PC-3 (cell line): ENCODE measurements around the gene ST6GALNAC4. TPM values are rescaled to one million over a fixed set of nuclear protein-coding genes. Genes with fewer than 3 reads are reported as not detected.

Source experiments
- ATAC-seq: fragments of 200-7000 bp; cut with Tn5 transposase; 2 replicates; pipeline ENCODE4 v1.9.1; 2020; ENCODE audit warnings: mild to moderate bottlenecking, moderate library complexity
- BruUV-seq: library from RNA; stranded (reverse); fragments of 400-500 nt; replicated peaks from 2 replicates; lab custom pipeline; 2021; lab: Mats Ljungman, UMichigan
- CTCF ChIA-PET: fragments of 300-600 bp; sonication (Branson Sonifier 250); formaldehyde crosslinking; loops from one replicate; lab custom pipeline; 2022; ENCODE audit warnings: antibody characterized with exemption; lab: Charles Lee
- POLR2A ChIA-PET: fragments of 300-600 bp; sonication (Branson Sonifier 250); formaldehyde crosslinking; loops from one replicate; lab custom pipeline; 2022; ENCODE audit warnings: antibody characterized with exemption; ENCODE audit not compliant: unreplicated experiment; lab: Charles Lee
- DNase-seq: peaks from one replicate; pipeline ENCODE4 v3.0.0-alpha.2; 2015
- H2AFZ ChIP-seq: fragments of 300-600 bp; sonication (generic); 2 replicates; pipeline ENCODE4 v1.6.0; 2016; ENCODE audit warnings: antibody characterized with exemption, low read length
- H3F3A ChIP-seq: fragments of 300-600 bp; sonication (generic); one replicate; pipeline ENCODE4 v1.6.0; 2017; ENCODE audit warnings: antibody characterized with exemption, low read length, control low read depth, mild to moderate bottlenecking; ENCODE audit not compliant: unreplicated experiment
- H3K27ac ChIP-seq: fragments of 300-600 bp; sonication (generic); 2 replicates; pipeline ENCODE4 v1.5.1; 2016; ENCODE audit warnings: mild to moderate bottlenecking, low read length
- H3K27me3 ChIP-seq: fragments of 300-600 bp; sonication (generic); 2 replicates; pipeline ENCODE4 v1.6.1; 2016; ENCODE audit warnings: low read length, mixed read lengths
- H3K36me3 ChIP-seq: fragments of 300-600 bp; sonication (generic); 2 replicates; pipeline ENCODE4 v1.6.1; 2016; ENCODE audit warnings: low read depth, mixed run types, low read length, mixed read lengths
- H3K4me1 ChIP-seq: fragments of 300-600 bp; sonication (generic); 2 replicates; pipeline ENCODE4 v1.5.1; 2016; ENCODE audit warnings: low read length; ENCODE audit not compliant: insufficient read depth
- H3K4me2 ChIP-seq: fragments of 300-600 bp; sonication (generic); 2 replicates; pipeline ENCODE4 v1.6.0; 2016; ENCODE audit warnings: low read length
- H3K4me3 ChIP-seq: fragments of 300-600 bp; sonication (generic); 2 replicates; pipeline ENCODE4 v1.5.1; 2016; ENCODE audit warnings: mild to moderate bottlenecking, low read length, mixed read lengths
- H3K79me2 ChIP-seq: fragments of 300-600 bp; sonication (generic); 2 replicates; pipeline ENCODE4 v1.6.1; 2017; ENCODE audit warnings: low read length, mixed read lengths
- H3K9ac ChIP-seq: fragments of 300-600 bp; sonication (generic); 2 replicates; pipeline ENCODE4 v1.6.0; 2016; ENCODE audit warnings: mild to moderate bottlenecking, low read length
- H3K9me2 ChIP-seq: fragments of 300-600 bp; sonication (generic); replicated peaks from 2 replicates; pipeline ENCODE4 v1.6.1; 2016; ENCODE audit warnings: mixed run types, low read length, mixed read lengths
- H3K9me3 ChIP-seq: fragments of 300-600 bp; sonication (generic); 2 replicates; pipeline ENCODE4 v1.6.1; 2016; ENCODE audit warnings: low read length, mixed read lengths
- H4K20me1 ChIP-seq: fragments of 300-600 bp; sonication (generic); 2 replicates; pipeline ENCODE4 v1.6.1; 2016; ENCODE audit warnings: low read length, mixed read lengths
- EZH2 ChIP-seq: fragments of 300-600 bp; sonication (generic); IDR thresholded peaks from one replicate; pipeline ENCODE4 v1.6.1; 2017; ENCODE audit warnings: antibody characterized with exemption, mild to moderate bottlenecking, low read length; ENCODE audit not compliant: unreplicated experiment
- EZH2phosphoT487 ChIP-seq: fragments of 300-600 bp; sonication (generic); IDR thresholded peaks from 2 replicates; pipeline ENCODE4 v1.6.1; 2018; ENCODE audit warnings: mild to moderate bottlenecking, antibody characterized with exemption, low read length, borderline replicate concordance
- intact Hi-C: fragments of 100-400 bp; cut with micrococcal nuclease; formaldehyde crosslinking; loops from 2 replicates; pipeline ENCODE4 v1.9.0; 2023
- total RNA-seq: library from RNA; depleted of rRNA; stranded (reverse); fragments of >200 nt; gene quantifications from 2 replicates; pipeline ENCODE4 v1.2.3, GENCODE V29; 2014
- TF ChIP-seq, protein P1 (sequence below): fragments of 300-600 bp; sonication (generic); conservative IDR thresholded peaks from 2 replicates; pipeline ENCODE4 v1.5.1; 2017; ENCODE audit warnings: antibody characterized with exemption, low read depth, mild to moderate bottlenecking, low read length

Gene ST6GALNAC4
- total RNA-seq, 1 experiment from 2014 or later, result 26.9 TPM

DNA sequence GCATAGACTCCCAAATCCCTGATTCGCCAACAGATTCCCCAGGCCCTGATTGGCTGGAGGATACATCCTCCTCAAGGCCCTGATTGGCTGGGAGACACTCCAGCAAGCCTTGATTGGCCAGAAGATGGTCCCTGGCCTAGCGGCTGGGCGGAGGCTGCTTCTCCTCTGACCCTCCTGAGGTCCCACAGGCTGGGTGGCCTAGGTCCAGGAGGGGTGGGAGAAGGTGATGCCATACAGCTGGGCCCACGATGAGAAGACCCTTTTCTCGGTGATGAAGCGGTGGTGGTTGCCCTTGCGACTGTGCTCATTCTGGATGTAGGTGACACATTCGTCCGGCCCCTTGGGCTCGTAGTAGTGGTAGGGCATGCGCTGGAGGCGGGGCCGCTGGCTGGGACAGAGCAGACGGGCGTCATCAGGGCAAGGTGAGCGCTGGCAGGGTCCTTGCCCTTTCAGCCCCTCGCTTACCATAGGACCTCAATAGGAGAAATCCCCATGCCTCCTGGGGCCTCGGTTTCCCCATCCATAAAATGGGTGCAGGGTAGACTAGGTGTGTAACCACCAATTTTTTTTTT, 30.4 kb downstream of the ST6GALNAC4 start:
- ChIA-PET CTCF (no interaction called here), POLR2A (no interaction called here)
- H4K20me1 ChIP-seq, result no peaks in the 10 kb centered on the region
- DNase-seq (no peak), ATAC-seq (no peak)
- no peak overlapping the region for H2AFZ ChIP-seq
- no peaks in the 10 kb centered on the region for H3K4me1 ChIP-seq
- H3K9me3 ChIP-seq, result no peaks in the 10 kb centered on the region
- H3K4me3 ChIP-seq, result no peak overlapping the region
- no peaks in the 10 kb centered on the region for H3F3A ChIP-seq
- H3K4me2 ChIP-seq, result no peak overlapping the region
- H3K27me3 ChIP-seq, result no peaks in the 10 kb centered on the region
- H3K9ac ChIP-seq, result no peak overlapping the region
- no peaks in the 10 kb centered on the region for H3K9me2 ChIP-seq
- no peaks in the 10 kb centered on the region for H3K36me3 ChIP-seq
- H3K27ac ChIP-seq, result no peak overlapping the region
- H3K79me2 ChIP-seq, result no peaks in the 10 kb centered on the region
- no peak for TF ChIP-seq EZH2
- intact Hi-C loops, result no loop called here
- no TSS peak for BruUV-seq

- H3K79me2 ChIP-seq, result no peaks in the 10 kb centered on the region
- CTCF ChIA-PET, result no interaction called here
- H3K4me2 ChIP-seq, result no peak overlapping the region
- no peak overlapping the region for H3K9ac ChIP-seq
- H3K9me3 ChIP-seq, result no peaks in the 10 kb centered on the region
- no peaks in the 10 kb centered on the region for H3K27me3 ChIP-seq
- no peaks in the 10 kb centered on the region for H3F3A ChIP-seq
- no peak overlapping the region for H3K4me3 ChIP-seq
- no peaks in the 10 kb centered on the region for H4K20me1 ChIP-seq
- no TSS peak for BruUV-seq
- intact Hi-C loops, result no loop called here
- no peak overlapping the region for H3K27ac ChIP-seq
- POLR2A ChIA-PET, result no interaction called here
- no peaks in the 10 kb centered on the region for H3K4me1 ChIP-seq
- H3K9me2 ChIP-seq, result no peaks in the 10 kb centered on the region
- no peaks in the 10 kb centered on the region for H3K36me3 ChIP-seq
- H2AFZ ChIP-seq, result no peak overlapping the region
- ATAC-seq (no peak), DNase-seq (no peak)
- TF ChIP-seq EZH2phosphoT487, result no peak
- TF ChIP-seq, protein P1, sequence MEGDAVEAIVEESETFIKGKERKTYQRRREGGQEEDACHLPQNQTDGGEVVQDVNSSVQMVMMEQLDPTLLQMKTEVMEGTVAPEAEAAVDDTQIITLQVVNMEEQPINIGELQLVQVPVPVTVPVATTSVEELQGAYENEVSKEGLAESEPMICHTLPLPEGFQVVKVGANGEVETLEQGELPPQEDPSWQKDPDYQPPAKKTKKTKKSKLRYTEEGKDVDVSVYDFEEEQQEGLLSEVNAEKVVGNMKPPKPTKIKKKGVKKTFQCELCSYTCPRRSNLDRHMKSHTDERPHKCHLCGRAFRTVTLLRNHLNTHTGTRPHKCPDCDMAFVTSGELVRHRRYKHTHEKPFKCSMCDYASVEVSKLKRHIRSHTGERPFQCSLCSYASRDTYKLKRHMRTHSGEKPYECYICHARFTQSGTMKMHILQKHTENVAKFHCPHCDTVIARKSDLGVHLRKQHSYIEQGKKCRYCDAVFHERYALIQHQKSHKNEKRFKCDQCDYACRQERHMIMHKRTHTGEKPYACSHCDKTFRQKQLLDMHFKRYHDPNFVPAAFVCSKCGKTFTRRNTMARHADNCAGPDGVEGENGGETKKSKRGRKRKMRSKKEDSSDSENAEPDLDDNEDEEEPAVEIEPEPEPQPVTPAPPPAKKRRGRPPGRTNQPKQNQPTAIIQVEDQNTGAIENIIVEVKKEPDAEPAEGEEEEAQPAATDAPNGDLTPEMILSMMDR, result no peak
- no peak for TF ChIP-seq EZH2
Measured at GRCh38 chr9:127885508-127886281, 31.1 kb downstream of the ST6GALNAC4 start.

GRCh38 chr9:127884976-127885490, 31.8 kb downstream of the ST6GALNAC4 start:
- ChIA-PET CTCF (no interaction called here), POLR2A (no interaction called here)
- H3K9ac ChIP-seq, result no peak overlapping the region
- H3K4me1 ChIP-seq, result no peaks in the 10 kb centered on the region
- DNase-seq (no peak), ATAC-seq (no peak)
- no peaks in the 10 kb centered on the region for H3K36me3 ChIP-seq
- no peak overlapping the region for H3K4me2 ChIP-seq
- no peaks in the 10 kb centered on the region for H3K27me3 ChIP-seq
- intact Hi-C loops, result no loop called here
- H3K27ac ChIP-seq, result no peak overlapping the region
- H3K9me3 ChIP-seq, result no peaks in the 10 kb centered on the region
- H4K20me1 ChIP-seq, result no peaks in the 10 kb centered on the region
- no peak for TF ChIP-seq EZH2
- TF ChIP-seq EZH2phosphoT487, result no peak
- TF ChIP-seq, protein P1, result no peak
- no peak overlapping the region for H3K4me3 ChIP-seq
- BruUV-seq, result no TSS peak
- H3F3A ChIP-seq, result no peaks in the 10 kb centered on the region
- no peaks in the 10 kb centered on the region for H3K9me2 ChIP-seq
- no peaks in the 10 kb centered on the region for H3K79me2 ChIP-seq
- H2AFZ ChIP-seq, result no peak overlapping the region
